Activated B cell treated with CpG ODN at 0.5 μM for 24 hours (primary cell): ENCODE measurements around the gene EZH2. TPM values are rescaled to one million over a fixed set of nuclear protein-coding genes. Genes with fewer than 3 reads are reported as not detected.

Experiments
- ATAC-seq: fragments of 200-7000 bp; cut with Tn5 transposase; one replicate; pipeline ENCODE4 v1.10.0; 2021; ENCODE audit warnings: low read depth, mild to moderate bottlenecking, moderate library complexity
- CTCF ChIA-PET: fragments of 350-600 bp; sonication (Branson Sonifier 250); formaldehyde crosslinking; loops from one replicate; lab custom pipeline; 2021; ENCODE audit warnings: antibody characterized with exemption; lab: Charles Lee
- POLR2A ChIA-PET: fragments of 350-600 bp; sonication (Branson Sonifier 250); formaldehyde crosslinking; loops from one replicate; lab custom pipeline; 2021; ENCODE audit warnings: antibody characterized with exemption; lab: Charles Lee
- DNase-seq: peaks from one replicate; pipeline ENCODE4 v3.0.0; 2022
- H3K27ac Mint-ChIP-seq: one replicate; pipeline ENCODE4 v1.8.0; 2020; ENCODE audit warnings: mixed read lengths
- H3K27me3 Mint-ChIP-seq: one replicate; pipeline ENCODE4 v1.8.0; 2021; ENCODE audit warnings: mixed read lengths
- H3K36me3 Mint-ChIP-seq: one replicate; pipeline ENCODE4 v1.8.0; 2021; ENCODE audit warnings: low read depth, mixed read lengths
- H3K4me1 Mint-ChIP-seq: one replicate; pipeline ENCODE4 v1.8.0; 2021; ENCODE audit warnings: mixed read lengths
- H3K4me3 Mint-ChIP-seq: one replicate; pipeline ENCODE4 v1.8.0; 2020; ENCODE audit warnings: mild to moderate bottlenecking, mixed read lengths
- H3K9me3 Mint-ChIP-seq: one replicate; pipeline ENCODE4 v1.8.0; 2020; ENCODE audit warnings: mixed read lengths
- intact Hi-C: fragments of 100-400 bp; cut with micrococcal nuclease; formaldehyde crosslinking; loops from one replicate; pipeline ENCODE4 v1.15.1; 2024
- total RNA-seq: library from RNA; stranded (reverse); gene quantifications from 2 replicates; pipeline ENCODE4 v1.2.3, GENCODE V29; 2022
- TF ChIP-seq, protein P1 (sequence below): fragments of 200-600 bp; IDR thresholded peaks from one replicate; pipeline ENCODE4 v1.8.0; 2022; ENCODE audit warnings: antibody characterized with exemption, mild to moderate bottlenecking

The EZH2 gene
- total RNA-seq, 1 donor from 2014 or later: 19.6 TPM

DNA sequence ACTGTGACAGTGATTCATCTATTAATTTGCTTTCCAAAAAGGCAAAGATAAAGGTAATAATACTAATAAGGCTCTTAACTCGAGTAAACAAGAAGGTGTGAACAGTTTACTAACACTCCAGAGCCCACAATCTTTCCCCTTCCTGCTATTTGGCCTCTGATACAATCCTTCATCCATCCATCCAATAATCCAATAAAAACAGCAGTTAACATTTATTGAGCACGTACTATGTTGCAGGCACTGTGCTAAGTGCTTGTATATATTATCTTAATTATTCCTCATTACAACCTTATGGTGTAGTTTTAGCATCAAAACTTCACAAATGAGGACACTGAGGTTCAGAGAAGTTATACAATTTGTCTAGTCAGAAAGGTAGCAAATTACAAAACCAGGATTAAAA lies 49.5 kb downstream of the EZH2 start:
- intact Hi-C loops: no loop called here
- Mint-ChIP-seq H3K4me3 (no peak overlapping the region), H3K27ac (no peak overlapping the region), H3K9me3 (peaks cover 5% of the 10 kb centered on the region), H3K4me1 (peaks cover 12% of the 10 kb centered on the region), H3K27me3 (no peaks in the 10 kb centered on the region), H3K36me3 (peaks cover 10% of the 10 kb centered on the region)
- no peak for ATAC-seq
- ChIA-PET POLR2A (no interaction called here), CTCF (no interaction called here)
- TF ChIP-seq, protein P1, sequence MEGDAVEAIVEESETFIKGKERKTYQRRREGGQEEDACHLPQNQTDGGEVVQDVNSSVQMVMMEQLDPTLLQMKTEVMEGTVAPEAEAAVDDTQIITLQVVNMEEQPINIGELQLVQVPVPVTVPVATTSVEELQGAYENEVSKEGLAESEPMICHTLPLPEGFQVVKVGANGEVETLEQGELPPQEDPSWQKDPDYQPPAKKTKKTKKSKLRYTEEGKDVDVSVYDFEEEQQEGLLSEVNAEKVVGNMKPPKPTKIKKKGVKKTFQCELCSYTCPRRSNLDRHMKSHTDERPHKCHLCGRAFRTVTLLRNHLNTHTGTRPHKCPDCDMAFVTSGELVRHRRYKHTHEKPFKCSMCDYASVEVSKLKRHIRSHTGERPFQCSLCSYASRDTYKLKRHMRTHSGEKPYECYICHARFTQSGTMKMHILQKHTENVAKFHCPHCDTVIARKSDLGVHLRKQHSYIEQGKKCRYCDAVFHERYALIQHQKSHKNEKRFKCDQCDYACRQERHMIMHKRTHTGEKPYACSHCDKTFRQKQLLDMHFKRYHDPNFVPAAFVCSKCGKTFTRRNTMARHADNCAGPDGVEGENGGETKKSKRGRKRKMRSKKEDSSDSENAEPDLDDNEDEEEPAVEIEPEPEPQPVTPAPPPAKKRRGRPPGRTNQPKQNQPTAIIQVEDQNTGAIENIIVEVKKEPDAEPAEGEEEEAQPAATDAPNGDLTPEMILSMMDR: no peak
- no peak for DNase-seq

DNA sequence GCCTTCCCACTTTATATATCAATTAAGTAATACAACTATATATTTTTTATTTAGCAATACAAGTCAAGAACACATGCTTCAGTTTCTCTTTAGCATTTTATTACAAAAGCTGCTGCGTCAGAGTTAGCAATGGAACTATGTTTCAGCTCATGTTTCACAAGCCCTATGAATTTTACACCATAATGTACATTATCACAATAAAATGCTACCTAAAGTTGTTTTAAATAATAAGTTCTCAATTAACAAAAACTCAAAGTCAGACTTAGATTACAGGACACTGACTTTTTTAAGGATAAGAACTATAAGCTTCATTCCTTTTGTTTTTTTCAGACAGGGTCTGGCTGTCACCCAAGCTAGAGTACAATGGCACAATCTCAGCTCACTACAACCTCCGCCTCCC lies 52.3 kb downstream of the EZH2 start:
- Mint-ChIP-seq H3K9me3 (no peaks in the 10 kb centered on the region), H3K36me3 (peaks cover 15% of the 10 kb centered on the region), H3K27ac (no peak overlapping the region), H3K27me3 (no peaks in the 10 kb centered on the region), H3K4me3 (no peak overlapping the region), H3K4me1 (no peaks in the 10 kb centered on the region)
- intact Hi-C loops: no loop called here
- ChIA-PET CTCF (interaction anchor here (0.6 kb wide), 1 partner anchor 20 kb away, joined by 3 read pairs; no protein-coding TSS in a partner anchor), POLR2A (no interaction called here)
- ATAC-seq: no peak
- TF ChIP-seq, protein P1: no peak
- no peak for DNase-seq

DNA sequence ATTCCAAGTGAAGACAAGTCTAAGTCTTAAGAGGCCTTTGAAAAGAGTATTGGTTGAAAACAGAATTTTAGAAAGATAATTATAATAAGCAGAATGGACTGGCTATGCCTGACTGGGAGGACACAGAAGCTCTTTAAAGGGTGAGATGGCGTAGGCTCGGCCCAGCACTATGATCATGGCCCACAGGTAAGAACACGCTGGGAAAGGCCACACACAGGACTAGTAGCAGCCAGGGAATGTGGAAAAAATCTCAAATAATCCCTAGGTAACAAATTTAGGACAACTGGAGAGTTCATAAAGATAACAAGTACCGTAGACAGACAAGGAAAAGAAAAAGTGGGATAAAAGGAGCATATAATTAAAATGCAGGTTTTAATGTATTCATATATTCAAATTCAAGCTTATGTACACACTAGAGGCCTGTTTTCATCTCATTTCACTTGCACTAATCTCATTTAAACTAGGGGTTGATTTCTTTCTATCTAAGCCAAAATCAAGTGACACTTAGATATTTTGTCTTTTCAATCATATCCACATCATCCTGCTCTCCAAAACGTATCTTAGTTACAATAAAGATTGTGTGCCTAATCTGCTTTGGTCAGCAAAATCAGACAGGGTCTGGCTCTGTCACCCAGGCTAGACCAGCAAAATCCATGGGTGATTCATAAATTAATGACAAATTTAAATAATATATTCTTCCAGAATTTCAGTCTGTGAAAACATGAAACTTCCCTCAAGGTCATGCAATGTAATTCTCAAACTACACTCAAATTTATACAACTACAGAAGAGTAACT lies 53.0 kb downstream of the EZH2 start:
- DNase-seq: no peak
- no peak overlapping the region for H3K27ac Mint-ChIP-seq
- ATAC-seq: no peak
- POLR2A ChIA-PET: no interaction called here
- no peak overlapping the region for H3K4me3 Mint-ChIP-seq
- no peaks in the 10 kb centered on the region for H3K9me3 Mint-ChIP-seq
- H3K4me1 Mint-ChIP-seq: no peaks in the 10 kb centered on the region
- H3K36me3 Mint-ChIP-seq: peaks cover 15% of the 10 kb centered on the region
- TF ChIP-seq, protein P1: no peak
- CTCF ChIA-PET: no interaction called here
- intact Hi-C loops: no loop called here
- H3K27me3 Mint-ChIP-seq: no peaks in the 10 kb centered on the region

DNA sequence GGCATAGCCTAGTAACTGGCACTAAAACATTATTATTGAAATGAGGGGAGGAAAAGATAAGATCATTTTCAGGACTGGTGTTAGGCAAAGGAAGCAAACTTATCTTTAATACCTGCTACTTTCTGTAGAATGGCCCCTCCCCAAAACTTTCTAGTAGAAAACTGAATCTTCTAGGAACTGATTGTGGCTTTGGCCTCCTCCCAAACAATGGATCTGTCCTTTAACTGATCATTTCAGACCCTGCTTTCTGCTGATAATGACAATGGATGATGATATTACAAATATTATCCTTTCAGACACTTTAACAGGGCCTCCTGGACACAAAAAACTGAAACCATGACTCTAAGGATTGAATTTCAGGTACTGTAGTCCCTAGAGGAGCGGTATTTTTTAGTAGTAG lies 55.1 kb downstream of the EZH2 start:
- no peaks in the 10 kb centered on the region for H3K9me3 Mint-ChIP-seq
- ATAC-seq: no peak
- peaks cover 20% of the 10 kb centered on the region for H3K36me3 Mint-ChIP-seq
- intact Hi-C loops: no loop called here
- H3K4me1 Mint-ChIP-seq: no peaks in the 10 kb centered on the region
- TF ChIP-seq, protein P1: no peak
- CTCF ChIA-PET: no interaction called here
- POLR2A ChIA-PET: no interaction called here
- no peak overlapping the region for H3K4me3 Mint-ChIP-seq
- H3K27me3 Mint-ChIP-seq: no peaks in the 10 kb centered on the region
- no peak overlapping the region for H3K27ac Mint-ChIP-seq
- DNase-seq: no peak

DNA sequence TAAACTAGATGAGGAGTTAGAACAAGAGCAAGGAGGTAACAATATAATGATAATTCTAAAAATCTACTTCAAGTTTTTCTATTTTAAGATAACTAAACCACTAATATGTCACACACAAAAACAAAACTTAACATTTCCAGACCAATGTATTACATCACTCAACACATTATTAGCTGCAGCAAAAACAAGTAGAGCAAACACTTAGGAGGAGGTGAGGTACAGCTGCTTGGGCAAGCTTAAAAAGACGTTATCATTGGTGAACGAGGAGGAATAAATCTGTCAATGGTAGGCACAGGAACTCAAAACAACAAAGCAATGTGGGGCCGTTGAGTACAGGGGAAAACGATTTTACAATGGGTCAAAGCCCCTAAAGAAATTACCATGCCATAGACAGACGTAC lies 58.8 kb downstream of the EZH2 start:
- POLR2A ChIA-PET: no interaction called here
- TF ChIP-seq, protein P1: no peak
- Mint-ChIP-seq H3K4me3 (no peak overlapping the region), H3K9me3 (no peaks in the 10 kb centered on the region), H3K36me3 (peaks cover 21% of the 10 kb centered on the region), H3K4me1 (no peaks in the 10 kb centered on the region), H3K27ac (no peak overlapping the region), H3K27me3 (no peaks in the 10 kb centered on the region)
- intact Hi-C loops: no loop called here
- DNase-seq: no peak
- ATAC-seq: no peak
- CTCF ChIA-PET: no interaction called here
